ENCODE results near the gene GNG12. TPM values are rescaled to one million over a fixed set of nuclear protein-coding genes. Genes with fewer than 3 reads are reported as not detected.

Gene GNG12
- total RNA-seq, 1 experiment from 2014 or later, result 23.7 TPM

DNA sequence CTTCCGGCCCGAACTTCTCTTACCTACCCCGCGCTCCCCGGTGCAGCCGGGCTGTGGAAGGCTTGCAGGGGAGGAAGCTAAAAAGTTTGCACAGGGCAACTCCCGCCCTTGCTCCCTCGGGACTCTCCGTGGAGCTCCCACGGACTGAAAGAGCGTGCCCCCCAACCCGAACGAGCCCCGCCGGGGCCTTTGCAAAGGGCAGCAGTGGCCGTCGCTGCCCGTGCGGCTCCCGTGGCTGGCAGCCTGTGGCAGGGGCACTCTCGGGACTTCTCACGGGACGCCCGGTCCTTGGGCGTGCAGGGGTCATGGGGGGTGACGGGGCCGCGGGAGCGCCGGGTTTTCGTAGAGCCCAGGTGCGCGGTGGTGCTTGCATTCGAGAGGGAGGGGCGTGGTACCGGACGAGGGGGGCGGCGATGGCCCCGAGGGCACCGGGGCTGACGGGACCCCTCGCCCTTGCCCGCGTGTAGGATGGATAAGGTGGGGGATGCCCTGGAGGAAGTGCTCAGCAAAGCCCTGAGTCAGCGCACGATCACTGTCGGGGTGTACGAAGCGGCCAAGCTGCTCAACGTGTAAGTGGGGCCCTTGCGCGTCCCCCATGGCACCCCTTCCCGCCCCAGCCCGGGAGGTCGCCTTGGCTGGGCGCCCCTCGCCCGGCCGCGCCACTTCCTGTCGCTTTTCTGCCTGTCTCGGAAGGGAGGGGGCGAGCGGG lies 147.6 kb downstream of the GNG12 start (continued):
- TF ChIP-seq RELA (CRISPR knock-in tag; IDR thresholded peaks at IDR 0.05; ENCODE audit: borderline replicate concordance) (no peak), MXD4 (CRISPR knock-in tag; IDR thresholded peaks at IDR 0.05; ENCODE audit: borderline replicate concordance) (no peak), ZNF121 (CRISPR knock-in tag; IDR thresholded peaks at IDR 0.05) (no peak), PRRX2 (CRISPR knock-in tag; IDR thresholded peaks at IDR 0.05) (no peak), ZBTB21 (CRISPR knock-in tag; IDR thresholded peaks at IDR 0.05; ENCODE audit: borderline replicate concordance) (no peak), NR3C1 (CRISPR knock-in tag; conservative IDR thresholded peaks at IDR 0.05; ENCODE audit: low read depth) (no peak)
- TF ChIP-seq, protein P1, sequence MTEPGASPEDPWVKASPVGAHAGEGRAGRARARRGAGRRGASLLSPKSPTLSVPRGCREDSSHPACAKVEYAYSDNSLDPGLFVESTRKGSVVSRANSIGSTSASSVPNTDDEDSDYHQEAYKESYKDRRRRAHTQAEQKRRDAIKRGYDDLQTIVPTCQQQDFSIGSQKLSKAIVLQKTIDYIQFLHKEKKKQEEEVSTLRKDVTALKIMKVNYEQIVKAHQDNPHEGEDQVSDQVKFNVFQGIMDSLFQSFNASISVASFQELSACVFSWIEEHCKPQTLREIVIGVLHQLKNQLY (CRISPR knock-in tag; IDR thresholded peaks at IDR 0.05), result no peak

DNA sequence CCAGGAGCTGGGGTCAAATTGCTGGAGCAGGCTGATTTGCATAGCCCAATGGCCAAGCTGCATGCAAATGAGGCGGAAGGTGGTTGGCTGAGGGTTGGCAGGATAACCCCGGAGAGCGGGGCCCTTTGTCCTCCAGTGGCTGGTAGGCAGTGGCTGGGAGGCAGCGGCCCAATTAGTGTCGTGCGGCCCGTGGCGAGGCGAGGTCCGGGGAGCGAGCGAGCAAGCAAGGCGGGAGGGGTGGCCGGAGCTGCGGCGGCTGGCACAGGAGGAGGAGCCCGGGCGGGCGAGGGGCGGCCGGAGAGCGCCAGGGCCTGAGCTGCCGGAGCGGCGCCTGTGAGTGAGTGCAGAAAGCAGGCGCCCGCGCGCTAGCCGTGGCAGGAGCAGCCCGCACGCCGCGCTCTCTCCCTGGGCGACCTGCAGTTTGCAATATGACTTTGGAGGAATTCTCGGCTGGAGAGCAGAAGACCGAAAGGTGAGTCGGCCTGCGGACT lies 148.2 kb downstream of the GNG12 start, which contains the start of gene GADD45A:
TSS of gene GADD45A (plus strand) at position 135 of the 491 bp plus-strand sequence. CDS start at position 429, 294 bp downstream.
- Mint-ChIP-seq H3K4me3 (peak within 1 kb of the TSS; percentile 88), H3K27ac (peak within 1 kb of the TSS; percentile 17), H3K36me3 (peaks cover 13% of the 10 kb centered on the region), H3K27me3 (ENCODE audit: low read depth) (no peaks in the 10 kb centered on the region), H3K9me3 (no peaks in the 10 kb centered on the region), H3K4me1 (peaks cover 28% of the 10 kb centered on the region)
- CTCF ChIA-PET, result interaction anchor here (0.5 to 3.6 kb wide), 23 partner anchors 10 to 689 kb away, joined by 3 to 46 read pairs (median 4); no protein-coding TSS in a partner anchor
- DNase-seq (ENCODE audit: low spot score), result peak; percentile 98
- ATAC-seq, result peak; percentile 95
- POLR2A ChIA-PET, result interaction anchor here (0.6 to 2.1 kb wide), 21 partner anchors 8 to 819 kb away, joined by 3 to 17 read pairs (median 5); no protein-coding TSS in a partner anchor
- TF ChIP-seq CBFB (CRISPR knock-in tag; IDR thresholded peaks at IDR 0.05; ENCODE audit: low read depth) (0 out of 2 replicates have a peak, but pooled peaks have one; percentile 51), ATF1 (CRISPR knock-in tag; IDR thresholded peaks at IDR 0.05) (no peak), FOXP1 (CRISPR knock-in tag; IDR thresholded peaks at IDR 0.05; ENCODE audit: borderline replicate concordance) (peak; percentile 55), OVOL2 (CRISPR knock-in tag; IDR thresholded peaks at IDR 0.05; ENCODE audit: borderline replicate concordance) (no peak), ZNF219 (CRISPR knock-in tag; IDR thresholded peaks at IDR 0.05; ENCODE audit: borderline replicate concordance) (no peak), FOXK1 (CRISPR knock-in tag; IDR thresholded peaks at IDR 0.05) (peak; percentile 86), GABPB1 (CRISPR knock-in tag; IDR thresholded peaks at IDR 0.05) (peak; percentile 76), SMAD4 (CRISPR knock-in tag; IDR thresholded peaks at IDR 0.05) (no peak), NFE2L1 (CRISPR knock-in tag; IDR thresholded peaks at IDR 0.05) (peak; percentile 67; the same call in 1 of the 2 replicates), SP1 (CRISPR knock-in tag; conservative IDR thresholded peaks at IDR 0.05) (peak; percentile 83; the same call in 1 of the 2 replicates), ZNF232 (CRISPR knock-in tag; IDR thresholded peaks at IDR 0.05) (peak; percentile 79; the same call in 1 of the 2 replicates)
- TF ChIP-seq, protein P1 (CRISPR knock-in tag; IDR thresholded peaks at IDR 0.05), result no peak
- TF ChIP-seq, protein P2, sequence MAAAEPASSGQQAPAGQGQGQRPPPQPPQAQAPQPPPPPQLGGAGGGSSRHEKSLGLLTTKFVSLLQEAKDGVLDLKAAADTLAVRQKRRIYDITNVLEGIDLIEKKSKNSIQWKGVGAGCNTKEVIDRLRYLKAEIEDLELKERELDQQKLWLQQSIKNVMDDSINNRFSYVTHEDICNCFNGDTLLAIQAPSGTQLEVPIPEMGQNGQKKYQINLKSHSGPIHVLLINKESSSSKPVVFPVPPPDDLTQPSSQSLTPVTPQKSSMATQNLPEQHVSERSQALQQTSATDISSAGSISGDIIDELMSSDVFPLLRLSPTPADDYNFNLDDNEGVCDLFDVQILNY (CRISPR knock-in tag; IDR thresholded peaks at IDR 0.05), result peak; percentile 87
- TF ChIP-seq, protein P3, sequence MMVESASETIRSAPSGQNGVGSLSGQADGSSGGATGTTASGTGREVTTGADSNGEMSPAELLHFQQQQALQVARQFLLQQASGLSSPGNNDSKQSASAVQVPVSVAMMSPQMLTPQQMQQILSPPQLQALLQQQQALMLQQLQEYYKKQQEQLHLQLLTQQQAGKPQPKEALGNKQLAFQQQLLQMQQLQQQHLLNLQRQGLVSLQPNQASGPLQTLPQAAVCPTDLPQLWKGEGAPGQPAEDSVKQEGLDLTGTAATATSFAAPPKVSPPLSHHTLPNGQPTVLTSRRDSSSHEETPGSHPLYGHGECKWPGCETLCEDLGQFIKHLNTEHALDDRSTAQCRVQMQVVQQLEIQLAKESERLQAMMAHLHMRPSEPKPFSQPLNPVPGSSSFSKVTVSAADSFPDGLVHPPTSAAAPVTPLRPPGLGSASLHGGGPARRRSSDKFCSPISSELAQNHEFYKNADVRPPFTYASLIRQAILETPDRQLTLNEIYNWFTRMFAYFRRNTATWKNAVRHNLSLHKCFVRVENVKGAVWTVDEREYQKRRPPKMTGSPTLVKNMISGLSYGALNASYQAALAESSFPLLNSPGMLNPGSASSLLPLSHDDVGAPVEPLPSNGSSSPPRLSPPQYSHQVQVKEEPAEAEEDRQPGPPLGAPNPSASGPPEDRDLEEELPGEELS (CRISPR knock-in tag; IDR thresholded peaks at IDR 0.05), result peak; percentile 79; the same call in 1 of the 2 replicates
- TF ChIP-seq, protein P4, sequence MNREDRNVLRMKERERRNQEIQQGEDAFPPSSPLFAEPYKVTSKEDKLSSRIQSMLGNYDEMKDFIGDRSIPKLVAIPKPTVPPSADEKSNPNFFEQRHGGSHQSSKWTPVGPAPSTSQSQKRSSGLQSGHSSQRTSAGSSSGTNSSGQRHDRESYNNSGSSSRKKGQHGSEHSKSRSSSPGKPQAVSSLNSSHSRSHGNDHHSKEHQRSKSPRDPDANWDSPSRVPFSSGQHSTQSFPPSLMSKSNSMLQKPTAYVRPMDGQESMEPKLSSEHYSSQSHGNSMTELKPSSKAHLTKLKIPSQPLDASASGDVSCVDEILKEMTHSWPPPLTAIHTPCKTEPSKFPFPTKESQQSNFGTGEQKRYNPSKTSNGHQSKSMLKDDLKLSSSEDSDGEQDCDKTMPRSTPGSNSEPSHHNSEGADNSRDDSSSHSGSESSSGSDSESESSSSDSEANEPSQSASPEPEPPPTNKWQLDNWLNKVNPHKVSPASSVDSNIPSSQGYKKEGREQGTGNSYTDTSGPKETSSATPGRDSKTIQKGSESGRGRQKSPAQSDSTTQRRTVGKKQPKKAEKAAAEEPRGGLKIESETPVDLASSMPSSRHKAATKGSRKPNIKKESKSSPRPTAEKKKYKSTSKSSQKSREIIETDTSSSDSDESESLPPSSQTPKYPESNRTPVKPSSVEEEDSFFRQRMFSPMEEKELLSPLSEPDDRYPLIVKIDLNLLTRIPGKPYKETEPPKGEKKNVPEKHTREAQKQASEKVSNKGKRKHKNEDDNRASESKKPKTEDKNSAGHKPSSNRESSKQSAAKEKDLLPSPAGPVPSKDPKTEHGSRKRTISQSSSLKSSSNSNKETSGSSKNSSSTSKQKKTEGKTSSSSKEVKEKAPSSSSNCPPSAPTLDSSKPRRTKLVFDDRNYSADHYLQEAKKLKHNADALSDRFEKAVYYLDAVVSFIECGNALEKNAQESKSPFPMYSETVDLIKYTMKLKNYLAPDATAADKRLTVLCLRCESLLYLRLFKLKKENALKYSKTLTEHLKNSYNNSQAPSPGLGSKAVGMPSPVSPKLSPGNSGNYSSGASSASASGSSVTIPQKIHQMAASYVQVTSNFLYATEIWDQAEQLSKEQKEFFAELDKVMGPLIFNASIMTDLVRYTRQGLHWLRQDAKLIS (CRISPR knock-in tag; IDR thresholded peaks at IDR 0.05; ENCODE audit: borderline replicate concordance), result peak; percentile 51; the same call in 1 of the 2 replicates
- TF ChIP-seq, protein P5, sequence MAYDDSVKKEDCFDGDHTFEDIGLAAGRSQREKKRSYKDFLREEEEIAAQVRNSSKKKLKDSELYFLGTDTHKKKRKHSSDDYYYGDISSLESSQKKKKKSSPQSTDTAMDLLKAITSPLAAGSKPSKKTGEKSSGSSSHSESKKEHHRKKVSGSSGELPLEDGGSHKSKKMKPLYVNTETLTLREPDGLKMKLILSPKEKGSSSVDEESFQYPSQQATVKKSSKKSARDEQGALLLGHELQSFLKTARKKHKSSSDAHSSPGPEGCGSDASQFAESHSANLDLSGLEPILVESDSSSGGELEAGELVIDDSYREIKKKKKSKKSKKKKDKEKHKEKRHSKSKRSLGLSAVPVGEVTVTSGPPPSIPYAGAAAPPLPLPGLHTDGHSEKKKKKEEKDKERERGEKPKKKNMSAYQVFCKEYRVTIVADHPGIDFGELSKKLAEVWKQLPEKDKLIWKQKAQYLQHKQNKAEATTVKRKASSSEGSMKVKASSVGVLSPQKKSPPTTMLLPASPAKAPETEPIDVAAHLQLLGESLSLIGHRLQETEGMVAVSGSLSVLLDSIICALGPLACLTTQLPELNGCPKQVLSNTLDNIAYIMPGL (CRISPR knock-in tag; IDR thresholded peaks at IDR 0.05), result peak; percentile 74
- TF ChIP-seq, protein P6, sequence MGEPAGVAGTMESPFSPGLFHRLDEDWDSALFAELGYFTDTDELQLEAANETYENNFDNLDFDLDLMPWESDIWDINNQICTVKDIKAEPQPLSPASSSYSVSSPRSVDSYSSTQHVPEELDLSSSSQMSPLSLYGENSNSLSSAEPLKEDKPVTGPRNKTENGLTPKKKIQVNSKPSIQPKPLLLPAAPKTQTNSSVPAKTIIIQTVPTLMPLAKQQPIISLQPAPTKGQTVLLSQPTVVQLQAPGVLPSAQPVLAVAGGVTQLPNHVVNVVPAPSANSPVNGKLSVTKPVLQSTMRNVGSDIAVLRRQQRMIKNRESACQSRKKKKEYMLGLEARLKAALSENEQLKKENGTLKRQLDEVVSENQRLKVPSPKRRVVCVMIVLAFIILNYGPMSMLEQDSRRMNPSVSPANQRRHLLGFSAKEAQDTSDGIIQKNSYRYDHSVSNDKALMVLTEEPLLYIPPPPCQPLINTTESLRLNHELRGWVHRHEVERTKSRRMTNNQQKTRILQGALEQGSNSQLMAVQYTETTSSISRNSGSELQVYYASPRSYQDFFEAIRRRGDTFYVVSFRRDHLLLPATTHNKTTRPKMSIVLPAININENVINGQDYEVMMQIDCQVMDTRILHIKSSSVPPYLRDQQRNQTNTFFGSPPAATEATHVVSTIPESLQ (CRISPR knock-in tag; IDR thresholded peaks at IDR 0.05), result no peak
